Measurements from ENCODE around the gene HDAC4. TPM values are rescaled to one million over a fixed set of nuclear protein-coding genes. Genes with fewer than 3 reads are reported as not detected.

HDAC4 gene
- total RNA-seq, 2 donors from 2014 or later, result 9.3 to 139 TPM

GRCh38 chr2:239363946-239364637, 36.7 kb downstream of the HDAC4 start:
- H3K9me3 ChIP-seq, result no peaks in the 10 kb centered on the region
- ATAC-seq (no peak), DNase-seq (no peak)
- no peaks in the 10 kb centered on the region for H3K4me1 ChIP-seq
- no peak overlapping the region for H3K27ac ChIP-seq
- no peak overlapping the region for H3K4me3 ChIP-seq
- WGBS, 2 donors, result 85 to 93% methylated on average over 21 of the region's 21 CpGs
- no peaks in the 10 kb centered on the region for H3K27me3 ChIP-seq
- intact Hi-C loops (cut with DNase I), result no loop called here
- no peaks in the 10 kb centered on the region for H3K36me3 ChIP-seq (replicated peaks in 1 of 2; ENCODE audit: insufficient read depth in 1 of 2, low read depth in 2 of 2)
- no peak for TF ChIP-seq POLR2A (IDR thresholded peaks at IDR 0.05)
- TF ChIP-seq CTCF (IDR thresholded peaks at IDR 0.05), result no peak

- DNase-seq, result no peak
- Histone ChIP-seq H3K4me1 (no peaks in the 10 kb centered on the region), H3K9me3 (no peaks in the 10 kb centered on the region), H3K27ac (no peak overlapping the region), H3K27me3 (no peaks in the 10 kb centered on the region), H3K36me3 (replicated peaks in 1 of 2; ENCODE audit: insufficient read depth in 1 of 2, low read depth in 2 of 2) (no peaks in the 10 kb centered on the region), H3K4me3 (no peak overlapping the region)
- 89 to 96% methylated on average over 4 of the region's 4 CpGs for WGBS, 2 donors
- intact Hi-C loops (cut with DNase I), result no loop called here
- ATAC-seq, result no peak
- TF ChIP-seq POLR2A (IDR thresholded peaks at IDR 0.05) (no peak), CTCF (IDR thresholded peaks at IDR 0.05) (no peak)
Observed at GRCh38 chr2:239362507-239362906, 38.3 kb downstream of the HDAC4 start.

GRCh38 chr2:239361311-239361642, 39.5 kb downstream of the HDAC4 start:
- 67 to 73% methylated on average over 3 of the region's 3 CpGs for WGBS, 2 donors
- no peak for DNase-seq
- no peak overlapping the region for H3K27ac ChIP-seq
- H3K27me3 ChIP-seq, result no peaks in the 10 kb centered on the region
- ATAC-seq, result no peak
- H3K36me3 ChIP-seq (replicated peaks in 1 of 2; ENCODE audit: insufficient read depth in 1 of 2, low read depth in 2 of 2), result no peaks in the 10 kb centered on the region
- no peaks in the 10 kb centered on the region for H3K4me1 ChIP-seq
- TF ChIP-seq POLR2A (IDR thresholded peaks at IDR 0.05), result no peak
- TF ChIP-seq CTCF (IDR thresholded peaks at IDR 0.05), result no peak
- no peak overlapping the region for H3K4me3 ChIP-seq
- H3K9me3 ChIP-seq, result no peaks in the 10 kb centered on the region
- intact Hi-C loops (cut with DNase I), result no loop called here

GRCh38 chr2:239360421-239361310, 40.2 kb downstream of the HDAC4 start:
- Histone ChIP-seq H3K36me3 (replicated peaks in 1 of 2; ENCODE audit: insufficient read depth in 1 of 2, low read depth in 2 of 2) (no peaks in the 10 kb centered on the region), H3K27ac (no peak overlapping the region), H3K4me3 (no peak overlapping the region), H3K9me3 (no peaks in the 10 kb centered on the region), H3K27me3 (no peaks in the 10 kb centered on the region), H3K4me1 (peaks cover 2% of the 10 kb centered on the region)
- WGBS, 2 donors, result 74 to 81% methylated on average over 10 to 19 of the region's 19 CpGs
- no peak for ATAC-seq
- TF ChIP-seq POLR2A (IDR thresholded peaks at IDR 0.05) (no peak), CTCF (IDR thresholded peaks at IDR 0.05) (no peak)
- DNase-seq, result no peak
- intact Hi-C loops (cut with DNase I), result no loop called here
